Tibial nerve (tissue), 4 donors: ENCODE measurements around the gene NSUN4. TPM values are rescaled to one million over a fixed set of nuclear protein-coding genes. Genes with fewer than 3 reads are reported as not detected.
"Not testable (repeated sequence)": the region's sequence is repeated elsewhere in the genome, so short reads cannot be mapped to it uniquely, and the experiment has no call there.

Experiments used
- DNase-seq, 2 donors: peaks; one replicate each; pipeline ENCODE4 v3.0.0-alpha.2; 2019; ENCODE audit warnings: low spot score in 2 of 2
- H3K27ac ChIP-seq, 4 donors: fragments of 200-600 bp; sonication (generic) in 3 of 4; one replicate each; pipeline ENCODE4 v1.5.1; 2017 to 2019; ENCODE audit warnings: mild to moderate bottlenecking in 1 of 4
- H3K27me3 ChIP-seq, 2 donors: fragments of 200-600 bp; sonication (generic) in 1 of 2; one replicate each; pipeline versions ENCODE4 v1.5.1 to v1.6.0; 2017 to 2019
- H3K36me3 ChIP-seq, 3 donors: fragments of 200-600 bp; sonication (generic); one replicate each; pipeline ENCODE4 v1.5.1; 2018 to 2019
- H3K4me1 ChIP-seq, 4 donors: fragments of 200-600 bp; sonication (generic) in 3 of 4; one replicate each; pipeline ENCODE4 v1.5.1; 2017 to 2019
- H3K4me3 ChIP-seq, 4 donors: fragments of 200-600 bp; sonication (generic) in 3 of 4; one replicate each; pipeline ENCODE4 v1.5.1; 2017 to 2019; ENCODE audit warnings: mild to moderate bottlenecking in 1 of 4, moderate library complexity in 1 of 4
- H3K9me3 ChIP-seq, 4 donors: fragments of 200-600 bp; sonication (generic) in 3 of 4; one replicate each; pipeline ENCODE4 v1.5.1; 2017 to 2019
- CTCF ChIP-seq, 5 experiments: fragments of 200-600 bp in 3 of 5; fragments of 450-650 bp in 2 of 5; sonication (generic) in 3 of 5; IDR thresholded peaks; one replicate each; pipeline ENCODE4 v1.5.1; 2016 to 2019; ENCODE audit warnings: antibody characterized with exemption in 5 of 5, mild to moderate bottlenecking in 3 of 5, moderate library complexity in 2 of 5
- EP300 ChIP-seq, 2 donors: sonication (generic); formaldehyde crosslinking; IDR thresholded peaks; one replicate each; pipeline ENCODE4 v1.6.1; 2017; ENCODE audit warnings: antibody characterized with exemption in 2 of 2, mild to moderate bottlenecking in 1 of 2
- POLR2A ChIP-seq, 2 donors: fragments of 450-650 bp; IDR thresholded peaks; one replicate each; pipeline ENCODE4 v1.6.1; 2017; ENCODE audit warnings: antibody characterized with exemption in 2 of 2, mild to moderate bottlenecking in 2 of 2, moderate library complexity in 2 of 2
- WGBS, 2 donors: methylation state at CpG; one replicate each; pipeline ENCODE4 v1.1.5; 2018; 5-methylcytosine and 5-hydroxymethylcytosine counted together
- total RNA-seq, 4 donors: library from RNA; depleted of rRNA; stranded (reverse); fragments of >200 nt; gene quantifications; one replicate each; pipeline ENCODE4 v1.1.0, GENCODE V29; 2016

NSUN4 gene
- total RNA-seq, 4 donors from 2014 or later: 19.5 to 39.8 (median 31.2) TPM

- TF ChIP-seq CTCF (IDR thresholded peaks at IDR 0.05) (no peak), POLR2A (IDR thresholded peaks at IDR 0.05) (no peak), EP300 (IDR thresholded peaks at IDR 0.05) (no peak)
- no peak for DNase-seq
- no peaks in the 10 kb centered on the region for H3K27me3 ChIP-seq
- H3K27ac ChIP-seq: peak overlapping the region in 1 of 4 donors; percentile 5
- peaks cover 0 to 81% (median 15%) of the 10 kb centered on the region in 3 donors for H3K36me3 ChIP-seq
- no peak overlapping the region for H3K4me3 ChIP-seq
- H3K9me3 ChIP-seq: no peaks in the 10 kb centered on the region
- peaks cover 0 to 19% (median 5%) of the 10 kb centered on the region in 4 donors for H3K4me1 ChIP-seq
Observed at GRCh38 chr1:46345281-46345680, 4.7 kb downstream of the NSUN4 start.

GRCh38 chr1:46352363-46352762 is 11.8 kb downstream of the NSUN4 start:
- no peak overlapping the region for H3K4me3 ChIP-seq
- H3K27me3 ChIP-seq: no peaks in the 10 kb centered on the region
- peaks cover 0 to 97% (median 22%) of the 10 kb centered on the region in 3 donors for H3K36me3 ChIP-seq
- WGBS, 2 donors: 91 to 93% methylated on average over 2 of the region's 2 CpGs
- DNase-seq: no peak
- TF ChIP-seq EP300 (IDR thresholded peaks at IDR 0.05): no peak
- TF ChIP-seq POLR2A (IDR thresholded peaks at IDR 0.05): no peak
- TF ChIP-seq CTCF (IDR thresholded peaks at IDR 0.05): no peak
- no peak overlapping the region for H3K27ac ChIP-seq
- no peaks in the 10 kb centered on the region for H3K9me3 ChIP-seq
- H3K4me1 ChIP-seq: peaks cover 0 to 6% (median 0%) of the 10 kb centered on the region in 4 donors

- H3K36me3 ChIP-seq: peaks cover 0 to 95% (median 15%) of the 10 kb centered on the region in 3 donors
- not testable (repeated sequence) for H3K27me3 ChIP-seq, DNase-seq, H3K4me3 ChIP-seq, H3K9me3 ChIP-seq, H3K27ac ChIP-seq, H3K4me1 ChIP-seq
- WGBS, 2 donors: 96 to 98% methylated on average over 5 of the region's 5 CpGs
Observed at GRCh38 chr1:46355920-46356319, 15.3 kb downstream of the NSUN4 start.

GRCh38 chr1:46362158-46362557 is 21.6 kb downstream of the NSUN4 start:
- DNase-seq: no peak
- TF ChIP-seq CTCF (IDR thresholded peaks at IDR 0.05) (no peak), POLR2A (IDR thresholded peaks at IDR 0.05) (no peak), EP300 (IDR thresholded peaks at IDR 0.05) (no peak)
- Histone ChIP-seq H3K27me3 (no peaks in the 10 kb centered on the region), H3K36me3 (peaks cover 4 to 86% (median 11%) of the 10 kb centered on the region in 3 donors), H3K27ac (no peak overlapping the region), H3K9me3 (no peaks in the 10 kb centered on the region), H3K4me3 (no peak overlapping the region), H3K4me1 (no peaks in the 10 kb centered on the region)
- WGBS, 2 donors: 84 to 88% methylated on average over 3 of the region's 3 CpGs

GRCh38 chr1:46363121-46363520 is 22.5 kb downstream of the NSUN4 start:
- WGBS, 2 donors: 93 to 94% methylated on average over 5 of the region's 5 CpGs

More at GRCh38 chr1:46363121-46363520, 22.5 kb downstream of the NSUN4 start:
- no peak for DNase-seq
- Histone ChIP-seq H3K4me3 (no peak overlapping the region), H3K27ac (no peak overlapping the region), H3K9me3 (no peaks in the 10 kb centered on the region), H3K27me3 (no peaks in the 10 kb centered on the region), H3K4me1 (no peaks in the 10 kb centered on the region), H3K36me3 (peaks cover 4 to 86% (median 11%) of the 10 kb centered on the region in 3 donors)
- TF ChIP-seq CTCF (IDR thresholded peaks at IDR 0.05) (no peak), EP300 (IDR thresholded peaks at IDR 0.05) (no peak), POLR2A (IDR thresholded peaks at IDR 0.05) (no peak)
